ENCODE measurements around the gene NEK9.

DNA sequence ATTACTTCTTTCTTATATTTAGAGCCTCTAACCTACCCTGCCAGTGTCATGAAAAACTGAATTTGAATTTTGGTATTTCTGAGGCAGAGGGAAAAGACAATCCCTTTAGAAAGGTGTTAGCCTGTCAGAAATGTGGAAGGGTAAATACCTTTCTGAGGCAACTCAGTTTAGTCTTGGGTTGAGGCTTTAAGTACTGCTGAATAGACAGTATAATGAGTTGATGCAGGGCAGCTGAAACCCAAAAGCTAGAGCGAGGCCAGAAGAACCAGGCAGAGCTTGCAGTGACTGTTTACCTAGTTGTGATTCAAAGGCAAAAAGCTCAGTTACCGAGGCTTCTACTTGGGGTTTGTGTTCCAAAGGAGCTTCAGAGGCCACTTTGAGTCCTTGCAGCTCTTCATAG lies 38.7 kb downstream of the NEK9 start:
- TF ChIP-seq POLR2A (IDR thresholded peaks at IDR 0.05; ENCODE audit: low read depth, low read length) (no peak), POLR2AphosphoS5 (IDR thresholded peaks at IDR 0.05; ENCODE audit: insufficient read depth, low read depth, low read length) (no peak), EZH2 (IDR thresholded peaks at IDR 0.05; ENCODE audit: borderline replicate concordance, low read depth, low read length, severe bottlenecking) (no peak), MYC (IDR thresholded peaks at IDR 0.05; ENCODE audit: low read depth, low read length) (no peak), JUN (IDR thresholded peaks at IDR 0.05; ENCODE audit: borderline replicate concordance, insufficient read depth, insufficient read length, low read depth) (no peak), FOS (IDR thresholded peaks at IDR 0.05; ENCODE audit: borderline replicate concordance, insufficient read depth, low read length) (no peak), GATA2 (IDR thresholded peaks at IDR 0.05; ENCODE audit: insufficient read depth, insufficient read length, low read depth, low read length) (no peak)
- TF ChIP-seq, protein P1, sequence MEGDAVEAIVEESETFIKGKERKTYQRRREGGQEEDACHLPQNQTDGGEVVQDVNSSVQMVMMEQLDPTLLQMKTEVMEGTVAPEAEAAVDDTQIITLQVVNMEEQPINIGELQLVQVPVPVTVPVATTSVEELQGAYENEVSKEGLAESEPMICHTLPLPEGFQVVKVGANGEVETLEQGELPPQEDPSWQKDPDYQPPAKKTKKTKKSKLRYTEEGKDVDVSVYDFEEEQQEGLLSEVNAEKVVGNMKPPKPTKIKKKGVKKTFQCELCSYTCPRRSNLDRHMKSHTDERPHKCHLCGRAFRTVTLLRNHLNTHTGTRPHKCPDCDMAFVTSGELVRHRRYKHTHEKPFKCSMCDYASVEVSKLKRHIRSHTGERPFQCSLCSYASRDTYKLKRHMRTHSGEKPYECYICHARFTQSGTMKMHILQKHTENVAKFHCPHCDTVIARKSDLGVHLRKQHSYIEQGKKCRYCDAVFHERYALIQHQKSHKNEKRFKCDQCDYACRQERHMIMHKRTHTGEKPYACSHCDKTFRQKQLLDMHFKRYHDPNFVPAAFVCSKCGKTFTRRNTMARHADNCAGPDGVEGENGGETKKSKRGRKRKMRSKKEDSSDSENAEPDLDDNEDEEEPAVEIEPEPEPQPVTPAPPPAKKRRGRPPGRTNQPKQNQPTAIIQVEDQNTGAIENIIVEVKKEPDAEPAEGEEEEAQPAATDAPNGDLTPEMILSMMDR (IDR thresholded peaks at IDR 0.05; ENCODE audit: extremely low read depth in 1 of 2, insufficient read depth in 1 of 2, low read depth in 1 of 2, low read length in 2 of 2), result no peak
- TF ChIP-seq, protein P2, sequence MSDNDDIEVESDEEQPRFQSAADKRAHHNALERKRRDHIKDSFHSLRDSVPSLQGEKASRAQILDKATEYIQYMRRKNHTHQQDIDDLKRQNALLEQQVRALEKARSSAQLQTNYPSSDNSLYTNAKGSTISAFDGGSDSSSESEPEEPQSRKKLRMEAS (IDR thresholded peaks at IDR 0.05; ENCODE audit: insufficient read depth, insufficient read length), result no peak
